Stimulated activated CD4-positive, alpha-beta T cell treated with anti-CD3 and anti-CD28 coated beads, Interleukin-15, amount 100 ng/mL, for 1 hour (primary cell): ENCODE results near the gene FMN2.

Experiments used
- DNase-seq, 2 donors: peaks; one replicate each; pipeline ENCODE4 v3.0.0-alpha.2; 2020; ENCODE audit warnings: low read depth in 1 of 2, low spot score in 1 of 2

The FMN2 gene

DNA sequence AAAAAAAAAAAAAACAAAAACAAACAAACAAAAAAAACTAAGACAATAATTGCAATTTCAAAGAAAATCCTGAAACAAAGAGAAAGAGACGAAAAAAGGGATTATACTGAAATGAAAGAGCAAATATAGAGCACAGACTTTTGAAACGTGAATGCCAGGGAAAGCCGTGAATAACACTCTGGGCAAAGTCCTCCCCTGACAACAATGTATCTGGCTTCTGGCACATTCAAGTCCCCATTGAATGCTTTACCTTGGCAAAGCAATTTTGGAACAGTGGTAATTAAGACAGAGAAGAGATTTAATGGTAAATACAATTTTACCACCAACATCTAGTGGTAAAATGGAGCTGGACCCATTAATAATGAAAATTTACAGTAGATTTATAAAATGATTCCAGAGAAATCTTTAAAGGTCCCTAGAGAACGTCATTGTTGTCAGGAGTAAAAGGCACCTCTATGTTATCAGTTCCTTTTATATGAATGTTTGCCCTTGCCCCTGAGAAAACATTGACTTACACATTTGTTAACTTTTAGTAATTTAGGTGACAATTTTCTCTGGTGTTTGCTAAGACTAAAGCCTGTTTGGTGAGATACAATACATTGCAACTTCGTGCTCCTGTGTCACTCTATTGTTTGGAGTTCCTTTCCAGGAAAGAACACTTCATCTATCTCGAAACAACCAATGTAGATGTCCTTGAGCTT is 430.6 kb downstream of the FMN2 start:
- no peak for DNase-seq

DNA sequence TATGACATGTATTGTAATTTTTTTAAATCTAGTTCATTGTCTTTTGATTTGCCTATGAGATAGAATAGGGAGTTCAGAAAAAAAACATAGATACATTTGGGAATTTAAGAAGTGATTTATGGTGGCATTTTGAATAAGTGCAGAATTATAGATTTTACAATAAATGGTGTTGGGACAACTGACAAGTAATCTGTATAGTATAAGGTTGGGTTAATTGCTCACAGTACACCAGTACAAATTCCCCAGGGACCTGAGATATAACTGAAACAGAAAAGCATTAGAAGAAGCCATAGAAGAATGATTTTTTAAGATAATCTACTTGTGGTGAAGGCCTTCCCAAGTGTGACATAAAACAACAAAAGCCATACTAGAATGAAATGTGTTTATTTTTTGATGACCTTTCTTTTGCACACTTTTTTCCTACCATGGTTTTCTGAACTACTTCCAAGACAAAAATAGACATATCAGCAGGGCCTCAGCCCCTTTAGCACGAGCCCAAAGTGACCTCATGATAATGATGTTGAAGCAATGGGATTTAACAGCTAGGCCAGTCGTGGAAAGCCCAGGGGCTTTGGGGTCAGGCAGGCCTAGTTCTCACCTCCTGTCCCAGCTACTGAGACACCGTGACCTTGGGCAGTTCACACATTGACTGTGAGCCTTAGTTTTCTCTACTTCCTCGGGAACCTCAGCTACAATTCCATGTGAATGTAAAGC is 432.8 kb downstream of the FMN2 start:
- DNase-seq, result no peak
